ENCODE measurements around the gene FAM174C. TPM values are rescaled to one million over a fixed set of nuclear protein-coding genes. Genes with fewer than 3 reads are reported as not detected.

The FAM174C gene
- total and polyA plus RNA-seq, 10 donors, result 35.8 to 134 (median 46.6) TPM

DNA sequence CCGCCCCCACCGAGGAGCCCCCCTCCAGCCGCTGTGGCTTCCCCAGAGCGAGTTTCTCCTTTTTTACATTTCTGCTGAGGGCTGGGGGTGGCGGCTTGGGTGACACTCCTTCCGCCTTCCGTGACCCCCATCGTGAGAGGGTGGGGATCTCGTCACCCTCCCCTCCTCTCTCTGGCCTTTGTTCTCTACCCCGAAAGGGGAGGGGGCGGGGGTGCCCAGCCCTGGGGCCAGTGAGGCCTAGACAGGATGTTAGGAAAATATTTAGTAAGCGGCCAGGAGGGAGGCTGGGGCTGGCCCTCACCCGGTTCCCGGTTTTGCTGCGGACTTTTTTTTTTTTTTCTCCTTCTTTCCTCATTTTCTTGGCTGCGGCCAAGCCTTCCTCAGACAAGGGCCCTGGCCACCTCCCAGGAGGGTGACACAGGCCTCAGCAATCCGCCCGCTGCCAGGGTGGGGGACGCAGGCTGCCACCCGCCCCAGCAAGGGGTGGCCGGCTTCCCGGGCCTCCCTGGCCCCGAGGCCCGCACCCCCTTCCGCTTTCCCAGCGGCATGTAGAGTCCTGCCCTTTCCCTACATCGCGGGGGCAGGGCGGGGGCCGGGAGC lies 23.0 kb upstream of the FAM174C start:
- Histone ChIP-seq H3K4me1 (peaks cover 48 to 74% (median 70%) of the 10 kb centered on the region in 6 donors), H3K36me3 (peaks cover 8 to 68% (median 52%) of the 10 kb centered on the region in 6 donors), H3K27me3 (replicated peaks in 1 of 7) (no peaks in the 10 kb centered on the region), H3K27ac (peak overlapping the region; percentile 95 to 100 (median 99)), H3K4me3 (peak overlapping the region; percentile 91 to 99 (median 98)), H3K9me3 (no peaks in the 10 kb centered on the region)
- WGBS, 5 donors, result 1% methylated on average over 24 to 30 of the region's 30 CpGs
- intact Hi-C loops (cut with DNase I; ENCODE audit: low total_unique reads), result no loop called here
- peak; percentile 96 for DNase-seq
- TF ChIP-seq POLR2AphosphoS5 (IDR thresholded peaks at IDR 0.05) (peak; percentile 76 to 83 (median 80)), POLR2A (IDR thresholded peaks at IDR 0.05) (no peak), CTCF (IDR thresholded peaks at IDR 0.05 in 8 of 11, conservative IDR thresholded peaks at IDR 0.05 in 3 of 11) (no peak)

GRCh38 chr19:1252821-1253513 lies 22.4 kb upstream of the FAM174C start:
- peak in 6 of 11 experiments; percentile 17 to 36 (median 30) for TF ChIP-seq CTCF (IDR thresholded peaks at IDR 0.05 in 8 of 11, conservative IDR thresholded peaks at IDR 0.05 in 3 of 11)
- TF ChIP-seq POLR2AphosphoS5 (IDR thresholded peaks at IDR 0.05), result peak; percentile 82 to 91 (median 84)
- TF ChIP-seq POLR2A (IDR thresholded peaks at IDR 0.05), result no peak
- H3K4me1 ChIP-seq, result peaks cover 48 to 74% (median 70%) of the 10 kb centered on the region in 6 donors
- H3K9me3 ChIP-seq, result no peaks in the 10 kb centered on the region
- intact Hi-C loops (cut with DNase I; ENCODE audit: low total_unique reads), result no loop called here
- peak overlapping the region; percentile 95 to 100 (median 99) for H3K27ac ChIP-seq
- peak overlapping the region; percentile 91 to 99 (median 98) for H3K4me3 ChIP-seq
- no peaks in the 10 kb centered on the region for H3K27me3 ChIP-seq (replicated peaks in 1 of 7)
- H3K36me3 ChIP-seq, result peaks cover 8 to 74% (median 58%) of the 10 kb centered on the region in 6 donors
- DNase-seq, result peak; percentile 98
- 0 to 1% (median 1%) methylated on average over 9 to 26 of the region's 26 CpGs for WGBS, 5 donors

DNA sequence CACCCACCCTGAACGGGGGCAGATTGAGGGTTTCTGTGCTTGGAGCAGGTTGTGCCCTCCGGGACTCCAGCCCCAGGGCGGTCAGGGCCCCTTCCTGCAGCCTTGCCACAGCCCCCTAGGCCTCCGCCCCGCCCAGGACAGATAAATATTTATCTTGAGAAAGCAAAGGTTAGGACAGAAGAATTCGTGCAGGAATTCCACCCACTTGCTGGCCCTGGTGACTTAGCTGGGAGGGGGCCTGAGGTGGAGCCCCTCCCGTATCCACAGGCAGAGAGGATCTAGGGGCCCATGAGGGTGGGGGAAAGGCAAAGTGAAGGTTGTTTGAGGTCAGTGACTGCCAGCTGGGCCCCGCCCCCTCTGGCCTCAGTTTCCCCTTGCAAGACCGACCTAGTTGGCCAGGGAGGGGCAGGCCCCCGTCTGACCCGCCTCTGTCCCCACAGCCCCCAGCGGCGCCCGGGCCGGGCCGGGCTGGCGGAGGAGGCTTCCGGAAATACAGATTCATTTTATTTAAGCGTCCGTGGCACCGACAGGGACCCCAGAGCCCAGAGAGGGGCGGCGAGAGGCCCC lies 21.7 kb upstream of the FAM174C start:
- Histone ChIP-seq H3K4me1 (peaks cover 53 to 76% (median 73%) of the 10 kb centered on the region in 6 donors), H3K27me3 (replicated peaks in 1 of 7) (no peaks in the 10 kb centered on the region), H3K9me3 (no peaks in the 10 kb centered on the region), H3K36me3 (peaks cover 8 to 80% (median 61%) of the 10 kb centered on the region in 6 donors), H3K27ac (peak overlapping the region; percentile 95 to 100 (median 99)), H3K4me3 (peak overlapping the region; percentile 91 to 99 (median 98))
- TF ChIP-seq CTCF (IDR thresholded peaks at IDR 0.05 in 8 of 11, conservative IDR thresholded peaks at IDR 0.05 in 3 of 11) (no peak), POLR2A (IDR thresholded peaks at IDR 0.05) (no peak), POLR2AphosphoS5 (IDR thresholded peaks at IDR 0.05) (no peak)
- peak; percentile 86 for DNase-seq
- WGBS, 5 donors, result 13 to 36% (median 21%) methylated on average over 17 to 23 of the region's 23 CpGs
- intact Hi-C loops (cut with DNase I; ENCODE audit: low total_unique reads), result no loop called here

Data from spleen (tissue), 11 donors.